MG63 (cell line): ENCODE results near the gene MED13L. TPM values are rescaled to one million over a fixed set of nuclear protein-coding genes. Genes with fewer than 3 reads are reported as not detected.

Source experiments
- DNase-seq: peaks from one replicate; pipeline ENCODE4 v3.0.0-alpha.2; 2020
- H3K27me3 ChIP-seq: fragments of 250-450 bp; sonication (Bioruptor Pico); 2 replicates; pipeline ENCODE4 v1.5.1; 2020; ENCODE audit warnings: mild to moderate bottlenecking, moderate library complexity
- H3K36me3 ChIP-seq: fragments of 250-450 bp; sonication (Bioruptor Pico); 2 replicates; pipeline ENCODE4 v1.5.1; 2020; ENCODE audit warnings: mild to moderate bottlenecking, moderate library complexity
- H3K4me3 ChIP-seq: fragments of 250-450 bp; sonication (Bioruptor Pico); 2 replicates; pipeline ENCODE4 v1.5.1; 2020; ENCODE audit warnings: mild to moderate bottlenecking, moderate library complexity
- H3K9me3 ChIP-seq: fragments of 250-450 bp; sonication (Bioruptor Pico); 2 replicates; pipeline ENCODE4 v1.5.1; 2020; ENCODE audit warnings: mild to moderate bottlenecking, moderate library complexity
- total RNA-seq: library from RNA; depleted of rRNA; stranded (reverse); fragments of >200 nt; shearing (Covaris generic); gene quantifications from 2 replicates; pipeline ENCODE4 v1.2.3, GENCODE V29; 2014; ENCODE audit warnings: low replicate concordance

The MED13L gene
- total RNA-seq, 1 experiment from 2014 or later, result 16.1 TPM

GRCh38 chr12:116309343-116309742 is 31.9 kb upstream of the MED13L start:
- Histone ChIP-seq H3K4me3 (no peak overlapping the region), H3K27me3 (no peaks in the 10 kb centered on the region), H3K9me3 (peaks cover 7% of the 10 kb centered on the region; the same call in 1 of the 2 replicates), H3K36me3 (no peaks in the 10 kb centered on the region)
- DNase-seq, result no peak

GRCh38 chr12:116308647-116309046 is 31.2 kb upstream of the MED13L start:
- no peak overlapping the region for H3K4me3 ChIP-seq
- peaks cover 7% of the 10 kb centered on the region; the same call in 1 of the 2 replicates for H3K9me3 ChIP-seq
- no peak for DNase-seq
- H3K36me3 ChIP-seq, result no peaks in the 10 kb centered on the region
- H3K27me3 ChIP-seq, result no peaks in the 10 kb centered on the region

GRCh38 chr12:116306968-116307367 is 29.5 kb upstream of the MED13L start:
- Histone ChIP-seq H3K27me3 (no peaks in the 10 kb centered on the region), H3K4me3 (no peak overlapping the region), H3K9me3 (peaks cover 7% of the 10 kb centered on the region; the same call in 1 of the 2 replicates), H3K36me3 (no peaks in the 10 kb centered on the region)
- DNase-seq, result no peak

- no peak for DNase-seq
- H3K4me3 ChIP-seq, result no peak overlapping the region
- no peaks in the 10 kb centered on the region for H3K27me3 ChIP-seq
- H3K9me3 ChIP-seq, result peaks cover 7% of the 10 kb centered on the region; the same call in 1 of the 2 replicates
- no peaks in the 10 kb centered on the region for H3K36me3 ChIP-seq
Observed at GRCh38 chr12:116306506-116306905, 29.0 kb upstream of the MED13L start.

- peaks cover under 1% of the 10 kb centered on the region; the same call in 1 of the 2 replicates for H3K9me3 ChIP-seq
- H3K27me3 ChIP-seq, result no peaks in the 10 kb centered on the region
- no peak overlapping the region for H3K4me3 ChIP-seq
- H3K36me3 ChIP-seq, result no peaks in the 10 kb centered on the region
- no peak for DNase-seq
Observed at GRCh38 chr12:116304621-116305020, 27.1 kb upstream of the MED13L start.

GRCh38 chr12:116303929-116304328 is 26.4 kb upstream of the MED13L start:
- Histone ChIP-seq H3K9me3 (no peaks in the 10 kb centered on the region), H3K36me3 (no peaks in the 10 kb centered on the region), H3K4me3 (no peak overlapping the region), H3K27me3 (no peaks in the 10 kb centered on the region)
- no peak for DNase-seq

GRCh38 chr12:116303066-116303465 is 25.6 kb upstream of the MED13L start:
- no peak for DNase-seq
- Histone ChIP-seq H3K36me3 (no peaks in the 10 kb centered on the region), H3K27me3 (no peaks in the 10 kb centered on the region), H3K9me3 (no peaks in the 10 kb centered on the region), H3K4me3 (no peak overlapping the region)

GRCh38 chr12:116302166-116303058 is 24.9 kb upstream of the MED13L start:
- Histone ChIP-seq H3K4me3 (no peak overlapping the region), H3K36me3 (no peaks in the 10 kb centered on the region), H3K27me3 (no peaks in the 10 kb centered on the region), H3K9me3 (no peaks in the 10 kb centered on the region)
- no peak for DNase-seq

- H3K27me3 ChIP-seq, result no peaks in the 10 kb centered on the region
- 0 out of 2 replicates have a peak, but pooled peaks cover 2% of the 10 kb centered on the region for H3K9me3 ChIP-seq
- DNase-seq, result no peak
- H3K4me3 ChIP-seq, result no peak overlapping the region
- no peaks in the 10 kb centered on the region for H3K36me3 ChIP-seq
Observed at GRCh38 chr12:116301621-116302020, 24.1 kb upstream of the MED13L start.

GRCh38 chr12:116299665-116300328 is 22.3 kb upstream of the MED13L start:
- H3K4me3 ChIP-seq, result no peak overlapping the region
- H3K9me3 ChIP-seq, result 0 out of 2 replicates have a peak, but pooled peaks cover 2% of the 10 kb centered on the region
- peak; percentile 53 for DNase-seq
- H3K27me3 ChIP-seq, result no peaks in the 10 kb centered on the region
- no peaks in the 10 kb centered on the region for H3K36me3 ChIP-seq

- no peak overlapping the region for H3K4me3 ChIP-seq
- no peaks in the 10 kb centered on the region for H3K27me3 ChIP-seq
- H3K36me3 ChIP-seq, result no peaks in the 10 kb centered on the region
- no peak for DNase-seq
- H3K9me3 ChIP-seq, result 0 out of 2 replicates have a peak, but pooled peaks cover 2% of the 10 kb centered on the region
Observed at GRCh38 chr12:116299064-116299463, 21.6 kb upstream of the MED13L start.

- Histone ChIP-seq H3K9me3 (0 out of 2 replicates have a peak, but pooled peaks cover 2% of the 10 kb centered on the region), H3K4me3 (no peak overlapping the region), H3K36me3 (no peaks in the 10 kb centered on the region), H3K27me3 (no peaks in the 10 kb centered on the region)
- no peak for DNase-seq
Observed at GRCh38 chr12:116298578-116298977, 21.1 kb upstream of the MED13L start.

- no peaks in the 10 kb centered on the region for H3K36me3 ChIP-seq
- H3K4me3 ChIP-seq, result no peak overlapping the region
- no peak for DNase-seq
- no peaks in the 10 kb centered on the region for H3K27me3 ChIP-seq
- 0 out of 2 replicates have a peak, but pooled peaks cover 2% of the 10 kb centered on the region for H3K9me3 ChIP-seq
Observed at GRCh38 chr12:116297224-116297834, 19.8 kb upstream of the MED13L start.

GRCh38 chr12:116295327-116296263 is 18.1 kb upstream of the MED13L start:
- Histone ChIP-seq H3K27me3 (no peaks in the 10 kb centered on the region), H3K9me3 (0 out of 2 replicates have a peak, but pooled peaks cover 2% of the 10 kb centered on the region), H3K36me3 (no peaks in the 10 kb centered on the region), H3K4me3 (no peak overlapping the region)
- DNase-seq, result no peak

- Histone ChIP-seq H3K9me3 (0 out of 2 replicates have a peak, but pooled peaks cover 2% of the 10 kb centered on the region), H3K36me3 (no peaks in the 10 kb centered on the region), H3K27me3 (no peaks in the 10 kb centered on the region), H3K4me3 (no peak overlapping the region)
- DNase-seq, result no peak
Observed at GRCh38 chr12:116294454-116295165, 17.1 kb upstream of the MED13L start.
